IPS-20b (cell line): ENCODE results near the gene UTP4.

Experiments used
- H3K27ac ChIP-seq: one replicate; pipeline ENCODE4 v1.5.1; 2013; ENCODE audit warnings: low read length
- H3K27me3 ChIP-seq: 2 replicates; pipeline ENCODE4 v1.6.1; 2013; ENCODE audit warnings: mild to moderate bottlenecking, low read length, inconsistent platforms; ENCODE audit not compliant: insufficient read depth
- H3K36me3 ChIP-seq: 2 replicates; pipeline ENCODE4 v1.6.1; 2013; ENCODE audit warnings: low read depth, mild to moderate bottlenecking, inconsistent platforms, low read length, moderate library complexity; ENCODE audit not compliant: insufficient read depth
- H3K4me1 ChIP-seq: 2 replicates; pipeline ENCODE4 v1.6.1; 2013; ENCODE audit warnings: mild to moderate bottlenecking, control low read depth, inconsistent platforms, low read length, moderate library complexity; ENCODE audit not compliant: insufficient read depth
- H3K4me3 ChIP-seq: 2 replicates; pipeline ENCODE4 v1.5.1; 2013; ENCODE audit warnings: mild to moderate bottlenecking, low read length, inconsistent platforms
- H3K9ac ChIP-seq: 2 replicates; pipeline ENCODE4 v1.6.1; 2013; ENCODE audit warnings: low read depth, mild to moderate bottlenecking, inconsistent platforms, low read length, moderate library complexity
- H3K9me3 ChIP-seq: 2 replicates; pipeline ENCODE4 v1.6.1; 2013; ENCODE audit warnings: mild to moderate bottlenecking, low read depth, low read length, inconsistent platforms; ENCODE audit not compliant: insufficient read depth

UTP4 gene

DNA sequence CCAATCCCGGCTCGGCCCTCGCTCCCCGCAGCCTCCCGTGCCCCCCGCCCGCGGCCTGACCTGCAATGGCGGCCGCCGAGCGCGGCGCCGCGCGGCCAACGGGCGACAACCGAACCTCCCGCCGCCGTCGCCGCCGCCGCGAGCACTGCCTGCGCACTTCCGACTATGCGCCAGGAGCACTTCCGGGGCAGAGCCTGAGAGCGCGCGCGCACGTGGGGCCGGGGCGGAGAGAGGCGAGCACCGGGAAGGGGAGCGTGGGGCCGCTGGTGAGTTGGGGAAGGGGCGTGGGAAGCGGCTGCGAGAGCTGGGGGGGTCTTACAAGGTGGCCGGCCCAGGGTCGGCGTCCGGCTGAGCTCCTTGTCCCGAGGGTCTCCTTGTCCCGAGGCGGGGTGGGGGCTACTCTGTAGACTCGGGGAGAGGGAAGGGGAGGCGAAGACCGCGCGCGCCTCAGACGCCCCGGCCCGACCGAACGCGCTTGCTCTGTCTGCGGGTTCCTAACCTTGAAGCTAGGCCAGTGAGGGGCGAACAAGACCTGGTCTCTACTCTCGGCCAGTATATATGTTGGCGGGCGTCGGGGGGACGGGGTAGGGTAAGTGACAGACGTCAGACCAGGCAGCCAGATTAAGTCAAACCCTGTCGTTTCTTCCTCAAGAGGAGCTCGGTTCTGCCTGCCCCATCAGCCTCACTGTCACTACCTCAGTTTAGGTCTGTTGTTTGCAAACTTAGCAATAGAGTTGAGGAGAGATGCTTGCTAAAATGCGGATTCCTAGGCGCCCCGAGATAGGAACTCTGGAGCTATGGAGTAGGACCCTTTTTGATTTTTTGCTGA, at the start of gene UTP4, which contains the start of gene CHTF8:
TSS of gene UTP4 (plus strand) at position 226 of the 829 bp plus-strand sequence. CDS start 811 bp downstream, outside the sequence.
TSS of gene CHTF8 (minus strand) at position 165 of the 829 bp plus-strand sequence. CDS start 11,130 bp downstream, outside the sequence.
- Histone ChIP-seq H3K27ac (peak within 1 kb of the TSS; percentile 100), H3K36me3 (peaks cover 52% of the 10 kb centered on the region), H3K9ac (peak within 1 kb of the TSS; percentile 100), H3K27me3 (no peaks in the 10 kb centered on the region), H3K4me1 (peaks cover 14% of the 10 kb centered on the region), H3K9me3 (no peaks in the 10 kb centered on the region), H3K4me3 (peak within 1 kb of the TSS; percentile 99)

DNA sequence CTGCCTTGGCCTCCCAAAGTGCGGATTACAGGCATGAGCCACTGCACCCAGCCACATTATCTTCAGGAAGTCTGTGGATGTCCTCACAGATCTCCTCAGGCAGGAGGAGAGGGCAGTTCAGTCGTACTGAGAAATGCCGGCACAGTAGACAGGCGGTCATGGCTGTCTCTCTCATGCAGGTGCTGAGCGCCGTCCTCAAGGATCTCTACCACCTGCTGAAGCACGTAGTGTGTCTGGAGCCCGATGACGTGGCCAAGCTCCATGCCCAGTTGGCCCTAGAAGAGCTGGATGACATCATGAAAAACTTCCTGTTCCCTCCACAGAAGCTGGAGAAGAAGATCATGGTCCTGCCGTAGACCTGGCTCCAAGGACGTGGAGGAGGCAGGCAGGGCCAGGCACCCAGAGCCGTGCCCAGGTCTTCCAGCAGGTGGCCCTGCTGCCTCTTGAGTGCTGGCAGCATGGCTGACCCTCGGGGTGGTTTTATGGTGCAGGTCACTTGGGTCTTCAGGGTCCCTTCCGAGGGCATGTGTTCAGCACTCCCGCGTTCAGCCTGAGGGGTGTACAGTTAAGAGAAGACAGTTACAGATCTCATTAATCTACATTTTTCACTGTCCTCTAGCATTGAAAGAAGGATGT, 49.0 kb upstream of the UTP4 start:
- H3K36me3 ChIP-seq: 0 out of 2 replicates have a peak, but pooled peaks cover 5% of the 10 kb centered on the region
- no peak overlapping the region for H3K4me3 ChIP-seq
- H3K27me3 ChIP-seq: no peaks in the 10 kb centered on the region
- peaks cover 10% of the 10 kb centered on the region for H3K4me1 ChIP-seq
- H3K27ac ChIP-seq: no peak overlapping the region
- no peaks in the 10 kb centered on the region for H3K9me3 ChIP-seq
- no peak overlapping the region for H3K9ac ChIP-seq

DNA sequence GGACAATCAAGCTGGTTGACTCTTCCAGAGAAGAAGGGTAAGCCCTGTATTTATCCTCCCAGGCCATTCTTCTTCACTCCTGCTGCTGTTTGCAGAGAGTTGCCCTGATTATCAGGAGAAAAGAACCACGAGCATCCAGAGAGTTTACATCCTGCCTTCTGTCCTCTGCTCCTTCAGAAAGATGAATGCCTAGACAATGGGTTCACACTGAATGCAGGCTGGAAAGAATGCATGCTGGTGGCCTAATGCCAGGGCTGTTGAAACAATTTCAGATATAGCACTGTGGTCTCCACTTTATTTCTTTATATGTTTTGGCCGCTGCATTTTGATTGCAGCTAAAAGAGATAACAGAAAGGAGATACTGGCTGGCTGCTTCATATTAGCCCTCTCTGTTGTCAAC, 48.2 kb upstream of the UTP4 start:
- peaks cover 10% of the 10 kb centered on the region; the same call in 1 of the 2 replicates for H3K4me1 ChIP-seq
- H3K27ac ChIP-seq: no peak overlapping the region
- H3K36me3 ChIP-seq: 0 out of 2 replicates have a peak, but pooled peaks cover 5% of the 10 kb centered on the region
- H3K9ac ChIP-seq: 0 out of 2 replicates have a peak overlapping the region, but pooled peaks have one; percentile 6
- H3K9me3 ChIP-seq: no peaks in the 10 kb centered on the region
- no peak overlapping the region for H3K4me3 ChIP-seq
- H3K27me3 ChIP-seq: no peaks in the 10 kb centered on the region

DNA sequence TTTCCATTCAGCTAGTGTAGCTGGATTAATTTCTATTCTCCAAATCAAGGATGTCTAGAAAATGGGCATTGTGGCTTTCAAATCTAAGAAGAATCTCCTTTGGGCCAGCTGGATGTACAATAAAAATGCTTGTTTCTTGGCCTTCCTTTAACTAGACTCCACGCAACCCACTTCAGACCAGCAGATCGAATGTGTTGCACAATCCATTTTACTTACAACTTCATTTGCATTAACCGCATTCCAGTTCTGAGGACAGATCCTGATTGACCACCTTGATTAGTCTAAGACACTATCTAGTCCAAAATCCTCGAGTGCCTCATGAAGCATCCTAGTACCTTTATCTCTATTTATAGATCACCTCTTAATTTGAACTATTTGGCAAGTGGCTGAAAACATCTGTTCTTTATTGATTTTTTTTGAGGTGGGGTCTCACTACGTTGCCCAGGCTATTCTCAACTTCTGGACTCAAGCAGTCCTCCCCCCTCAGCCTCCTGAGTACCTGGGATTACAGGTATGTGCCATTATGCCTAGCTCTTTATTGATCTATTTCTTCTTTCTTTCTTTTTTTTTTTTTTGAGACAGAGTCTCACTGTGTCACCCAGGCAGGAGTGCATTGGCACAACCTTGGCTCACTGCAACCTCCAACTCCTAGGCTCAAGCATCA, 47.3 kb upstream of the UTP4 start:
- Histone ChIP-seq H3K27me3 (no peaks in the 10 kb centered on the region), H3K9ac (no peak overlapping the region), H3K4me3 (no peak overlapping the region), H3K27ac (no peak overlapping the region), H3K4me1 (peaks cover 16% of the 10 kb centered on the region; the same call in 1 of the 2 replicates), H3K9me3 (no peaks in the 10 kb centered on the region), H3K36me3 (0 out of 2 replicates have a peak, but pooled peaks cover 5% of the 10 kb centered on the region)

DNA sequence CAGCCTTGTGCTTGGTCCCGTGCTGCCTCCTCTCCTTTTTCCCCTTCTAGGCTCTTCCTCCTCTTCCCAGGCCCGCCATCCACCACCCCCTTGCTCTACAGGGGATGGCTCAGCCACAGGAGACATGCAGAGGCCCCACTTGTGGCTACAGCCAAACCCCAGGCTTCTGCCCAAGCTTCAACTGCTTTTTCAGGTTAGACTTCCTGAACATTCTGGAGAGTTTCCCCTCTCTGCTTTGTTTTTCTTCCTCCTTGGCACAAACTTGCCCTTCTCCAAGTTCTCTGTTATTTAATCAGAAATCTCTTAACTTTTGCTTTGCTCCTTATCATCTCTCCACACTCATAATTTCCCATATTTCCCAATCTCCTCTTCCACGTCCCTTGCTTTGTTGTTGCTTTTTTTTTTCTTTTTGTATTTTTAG, 45.3 kb upstream of the UTP4 start:
- H3K9me3 ChIP-seq: no peaks in the 10 kb centered on the region
- H3K36me3 ChIP-seq: 0 out of 2 replicates have a peak, but pooled peaks cover 5% of the 10 kb centered on the region
- H3K27ac ChIP-seq: no peak overlapping the region
- H3K4me1 ChIP-seq: peaks cover 16% of the 10 kb centered on the region; the same call in 1 of the 2 replicates
- H3K27me3 ChIP-seq: no peaks in the 10 kb centered on the region
- no peak overlapping the region for H3K9ac ChIP-seq
- no peak overlapping the region for H3K4me3 ChIP-seq

DNA sequence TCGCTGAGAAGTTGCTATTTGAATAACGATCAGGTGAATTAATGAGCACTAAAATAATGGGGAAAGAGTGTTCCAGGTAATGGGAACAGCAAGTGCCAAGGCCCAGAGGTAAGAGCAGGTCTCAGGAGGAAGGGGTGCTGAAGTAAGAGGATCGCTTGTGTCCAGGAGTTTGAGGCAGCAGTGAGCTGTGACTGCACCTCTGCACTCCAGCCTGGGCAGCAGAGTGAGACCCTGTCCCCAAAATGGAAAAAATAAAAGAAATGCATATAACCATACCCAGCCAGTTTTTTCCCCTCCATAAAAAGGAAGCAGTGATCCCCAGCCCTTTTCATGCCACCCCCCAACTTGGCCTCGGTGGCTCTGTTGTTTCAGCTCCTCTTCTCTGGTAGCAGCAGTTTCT, 43.8 kb upstream of the UTP4 start:
- H3K9ac ChIP-seq: peak overlapping the region; percentile 30; the same call in 1 of the 2 replicates
- H3K27me3 ChIP-seq: no peaks in the 10 kb centered on the region
- H3K27ac ChIP-seq: no peak overlapping the region
- no peaks in the 10 kb centered on the region for H3K9me3 ChIP-seq
- H3K4me1 ChIP-seq: peaks cover 16% of the 10 kb centered on the region; the same call in 1 of the 2 replicates
- H3K36me3 ChIP-seq: 0 out of 2 replicates have a peak, but pooled peaks cover 5% of the 10 kb centered on the region
- H3K4me3 ChIP-seq: no peak overlapping the region

DNA sequence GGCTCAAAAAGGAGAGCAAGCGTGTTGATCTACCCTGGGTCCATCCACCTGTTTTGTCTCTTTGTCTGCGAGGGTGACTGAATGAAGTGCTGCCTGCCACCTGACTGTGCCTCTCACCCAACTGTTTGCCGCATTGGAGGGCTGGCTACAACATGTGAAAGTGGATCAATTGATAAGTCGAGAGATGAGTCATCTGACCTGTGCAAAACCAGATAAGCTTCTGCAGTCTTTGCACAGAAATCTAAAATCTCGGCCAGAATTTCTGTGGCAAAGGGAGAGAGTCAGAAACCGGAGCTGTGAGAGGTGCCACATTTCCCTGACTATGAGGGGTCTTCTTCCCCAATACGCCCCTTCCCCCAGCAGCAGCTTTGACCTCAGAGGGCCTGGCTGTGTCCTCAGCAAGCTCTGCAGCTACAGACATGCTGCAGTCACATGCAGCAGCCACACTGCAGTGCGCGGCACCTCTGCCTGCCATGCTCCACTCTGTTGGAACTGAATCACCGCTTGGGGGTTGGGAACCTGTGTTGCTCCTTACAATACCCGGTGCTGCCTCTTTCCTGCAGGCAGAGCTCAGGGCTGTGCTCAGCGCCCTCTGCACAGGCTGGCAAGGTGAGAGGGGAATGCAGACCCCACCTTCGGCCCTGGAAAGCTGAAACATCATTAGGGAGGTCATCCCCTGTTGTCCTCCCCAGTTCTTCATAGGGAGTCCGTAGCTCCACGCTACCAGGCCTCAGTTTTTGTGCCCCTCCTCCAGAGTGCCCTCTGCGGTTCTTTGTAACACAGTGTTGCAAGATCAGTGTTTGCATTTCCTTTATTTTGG, 43.1 kb upstream of the UTP4 start:
- Histone ChIP-seq H3K4me1 (peaks cover 13% of the 10 kb centered on the region; the same call in 1 of the 2 replicates), H3K36me3 (0 out of 2 replicates have a peak, but pooled peaks cover 5% of the 10 kb centered on the region), H3K27ac (no peak overlapping the region), H3K27me3 (no peaks in the 10 kb centered on the region), H3K4me3 (no peak overlapping the region), H3K9me3 (no peaks in the 10 kb centered on the region), H3K9ac (peak overlapping the region; percentile 30; the same call in 1 of the 2 replicates)

DNA sequence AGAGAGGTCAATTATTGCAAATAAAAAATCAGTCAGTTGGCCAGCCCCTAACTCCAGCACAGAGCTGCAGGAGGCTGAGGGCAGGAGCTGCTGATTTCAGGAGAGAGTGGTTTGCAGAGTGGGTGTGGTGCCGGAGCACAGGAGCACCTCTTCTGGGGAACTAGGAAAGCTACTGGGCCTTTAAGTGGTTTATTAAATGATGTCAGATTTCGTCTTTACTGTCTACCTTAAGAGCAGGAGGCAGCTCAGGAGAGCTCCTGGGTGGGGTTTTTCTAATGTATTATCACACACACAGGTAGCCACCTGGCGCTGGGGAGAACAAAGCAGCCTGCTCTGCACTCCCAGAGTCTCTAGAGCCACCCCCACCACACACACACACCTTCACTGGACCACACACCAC, 38.5 kb upstream of the UTP4 start:
- no peak overlapping the region for H3K9ac ChIP-seq
- no peaks in the 10 kb centered on the region for H3K9me3 ChIP-seq
- peaks cover 14% of the 10 kb centered on the region for H3K4me1 ChIP-seq
- no peaks in the 10 kb centered on the region for H3K36me3 ChIP-seq
- no peak overlapping the region for H3K4me3 ChIP-seq
- H3K27ac ChIP-seq: no peak overlapping the region
- no peaks in the 10 kb centered on the region for H3K27me3 ChIP-seq

DNA sequence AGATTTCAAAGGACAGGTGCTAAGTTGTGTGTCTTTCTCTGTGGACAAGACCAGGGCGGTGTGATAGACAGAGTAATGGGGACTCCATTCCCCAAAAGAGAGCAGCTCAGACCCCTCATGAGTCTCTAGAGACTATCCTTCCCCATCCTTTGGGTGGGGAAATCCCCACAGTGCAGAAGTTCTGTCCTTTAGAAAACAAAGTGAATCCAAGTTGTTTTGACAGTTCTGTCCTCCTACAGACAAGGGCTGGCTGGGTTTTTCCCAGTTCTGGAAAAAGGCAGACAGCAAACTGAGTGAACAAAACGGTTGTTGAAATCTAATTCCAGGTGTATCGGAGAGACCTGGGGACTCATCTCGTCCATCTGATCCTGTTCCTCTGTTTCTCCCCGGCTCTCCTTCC, 37.9 kb upstream of the UTP4 start:
- no peak overlapping the region for H3K4me3 ChIP-seq
- H3K27ac ChIP-seq: no peak overlapping the region
- no peaks in the 10 kb centered on the region for H3K27me3 ChIP-seq
- no peaks in the 10 kb centered on the region for H3K9me3 ChIP-seq
- H3K4me1 ChIP-seq: peaks cover 8% of the 10 kb centered on the region
- no peak overlapping the region for H3K9ac ChIP-seq
- H3K36me3 ChIP-seq: no peaks in the 10 kb centered on the region

DNA sequence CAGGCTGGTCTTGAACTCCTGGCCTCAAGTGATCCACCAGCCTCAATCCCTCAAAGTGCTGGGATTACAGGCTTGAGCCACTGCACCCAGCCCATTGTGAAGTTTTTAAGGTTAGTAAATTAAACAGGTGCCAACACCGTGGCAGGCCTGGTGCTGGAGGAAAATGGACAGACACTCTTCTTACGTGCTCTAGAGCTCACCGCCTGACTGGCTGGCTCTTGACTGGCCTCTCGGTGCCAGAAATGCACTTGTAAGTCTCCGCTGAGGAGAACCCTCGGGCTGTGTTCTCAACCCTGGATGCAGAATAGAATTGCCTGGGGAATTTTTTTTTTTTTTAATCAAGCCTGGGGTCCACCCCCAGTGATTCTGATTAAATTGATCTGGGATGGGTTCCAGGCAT, 37.3 kb upstream of the UTP4 start:
- H3K4me3 ChIP-seq: no peak overlapping the region
- H3K4me1 ChIP-seq: peaks cover 11% of the 10 kb centered on the region

More for the DNA sequence above, 37.3 kb upstream of the UTP4 start:
- Histone ChIP-seq H3K27me3 (no peaks in the 10 kb centered on the region), H3K9ac (no peak overlapping the region), H3K9me3 (no peaks in the 10 kb centered on the region), H3K36me3 (no peaks in the 10 kb centered on the region), H3K27ac (no peak overlapping the region)
